HepG2 (cell line): ENCODE measurements around the gene MVP. TPM values are rescaled to one million over a fixed set of nuclear protein-coding genes. Genes with fewer than 3 reads are reported as not detected.
A peak's percentile ranks its signal among the peaks of the same experiment; 100 is the strongest.

ENCODE experiments used
- ATAC-seq: fragments of 200-7000 bp; cut with Tn5 transposase; 3 replicates; pipeline ENCODE4 v1.9.1; 2020; ENCODE audit warnings: mild to moderate bottlenecking, moderate library complexity
- BruUV-seq: library from RNA; stranded (reverse); fragments of 400-500 nt; replicated peaks from 2 replicates; lab custom pipeline; 2021; lab: Mats Ljungman, UMichigan
- CTCF ChIA-PET: fragments of 300-600 bp; formaldehyde crosslinking; extraction: SDS; loops from one replicate; lab custom pipeline; 2021; ENCODE audit warnings: low total read pairs, inconsistent platforms, low intra/inter-chr PET ratio; lab: Yijun Ruan, JAX
- POLR2A ChIA-PET: fragments of 350-600 bp; sonication (Branson Sonifier 250); formaldehyde crosslinking; loops from one replicate; lab custom pipeline; 2020; ENCODE audit warnings: antibody characterized with exemption, inconsistent platforms; lab: Yijun Ruan, JAX
- DNase-seq: peaks from one replicate; pipeline ENCODE4 v3.0.0-alpha.2; 2015; ENCODE audit warnings: low spot score
- FAIRE-seq: peaks from 3 replicates; lab custom pipeline; 2011; peaks lifted over from hg19 to GRCh38; lab: Jason Lieb, UNC
- H2AFZ ChIP-seq: one replicate; pipeline ENCODE4 v1.6.1; 2011; ENCODE audit warnings: low read length, inconsistent platforms
- H3K27ac ChIP-seq: fragments of 300-600 bp; 3 replicates; pipeline ENCODE4 v1.8.0; 2011; ENCODE audit warnings: mixed run types, mild to moderate bottlenecking, mixed read lengths, low read length, inconsistent platforms; ENCODE audit not compliant: insufficient read depth; ENCODE audit errors: extremely low read length
- H3K27me3 ChIP-seq, 2 experiments: fragments of 200-600 bp in 1 of 2; 2 replicates in 1 of 2; 3 replicates in 1 of 2; pipeline versions ENCODE4 v1.6.0 to v1.8.0; 2011; ENCODE audit warnings: low read length in 2 of 2, mild to moderate bottlenecking in 2 of 2, moderate library complexity in 2 of 2, inconsistent platforms in 1 of 2; ENCODE audit not compliant: insufficient read depth in 2 of 2, control insufficient read depth in 1 of 2
- H3K36me3 ChIP-seq, 2 experiments: fragments of 200-600 bp in 1 of 2; replicated peaks in 1 of 2; 2 replicates in 1 of 2; 3 replicates in 1 of 2; pipeline versions ENCODE4 v1.5.1 to v1.8.0; 2011; ENCODE audit warnings: low read length in 2 of 2, inconsistent platforms in 1 of 2; ENCODE audit not compliant: insufficient read depth in 2 of 2, control insufficient read depth in 1 of 2
- H3K4me1 ChIP-seq: 2 replicates; pipeline ENCODE4 v1.5.1; 2012; ENCODE audit warnings: low read length, inconsistent platforms; ENCODE audit not compliant: insufficient read depth
- H3K4me2 ChIP-seq: 2 replicates; pipeline ENCODE4 v1.6.0; 2011; ENCODE audit warnings: low read depth, low read length, inconsistent platforms
- H3K4me3 ChIP-seq, 3 experiments: fragments of 200-600 bp in 1 of 3; sonication (generic), shearing (Covaris generic) in 1 of 3; replicated peaks in 1 of 3; 2 replicates each; pipeline ENCODE4 v1.5.1; 2011 to 2016; ENCODE audit warnings: low read length in 3 of 3, inconsistent platforms in 2 of 3, low read depth in 2 of 3, mild to moderate bottlenecking in 2 of 3, control low read depth in 1 of 3, mixed read lengths in 1 of 3; ENCODE audit not compliant: insufficient read depth in 1 of 3
- H3K79me2 ChIP-seq: one replicate; pipeline ENCODE4 v1.6.1; 2011; ENCODE audit warnings: low read length, inconsistent platforms; ENCODE audit not compliant: insufficient read depth
- H3K9ac ChIP-seq: 2 replicates; pipeline ENCODE4 v1.6.0; 2011; ENCODE audit warnings: mild to moderate bottlenecking, low read depth, low read length, inconsistent platforms; ENCODE audit not compliant: insufficient read depth
- H3K9me3 ChIP-seq: 2 replicates; pipeline ENCODE4 v1.5.1; 2012; ENCODE audit warnings: mild to moderate bottlenecking, low read length
- H4K20me1 ChIP-seq: 2 replicates; pipeline ENCODE4 v1.6.0; 2011; ENCODE audit warnings: inconsistent platforms, mild to moderate bottlenecking, low read length, moderate library complexity; ENCODE audit not compliant: insufficient read depth
- CTCF ChIP-seq: sonication (generic); formaldehyde crosslinking; IDR thresholded peaks from 2 replicates; pipeline ENCODE4 v1.5.0; 2020; ENCODE audit warnings: mild to moderate bottlenecking, missing genetic modification reagents, moderate library complexity
- GLI4 ChIP-seq: sonication (generic); formaldehyde crosslinking; IDR thresholded peaks from 2 replicates; pipeline ENCODE4 v1.5.1; 2020; ENCODE audit warnings: missing genetic modification reagents, mild to moderate bottlenecking, moderate library complexity, borderline replicate concordance
- HBP1 ChIP-seq: IDR thresholded peaks from 2 replicates; pipeline ENCODE4 v1.6.1; 2016; ENCODE audit warnings: low read depth, control low read depth
- IRF2 ChIP-seq: IDR thresholded peaks from 2 replicates; pipeline ENCODE4 v1.6.1; 2018; ENCODE audit warnings: missing genetic modification reagents, missing compliant biosample characterization
- JUN ChIP-seq: sonication (generic); formaldehyde crosslinking; IDR thresholded peaks from 2 replicates; pipeline ENCODE4 v1.4.0; 2020; ENCODE audit warnings: mild to moderate bottlenecking, missing genetic modification reagents
- PCBP1 ChIP-seq: fragments of 200-400 bp; formaldehyde crosslinking; IDR thresholded peaks from 2 replicates; pipeline ENCODE4 v1.6.1; 2017; ENCODE audit warnings: mild to moderate bottlenecking, low read depth, low read length, borderline replicate concordance
- PLRG1 ChIP-seq: fragments of 450-650 bp; conservative IDR thresholded peaks from 2 replicates; pipeline ENCODE4 v1.6.1; 2016
- TARDBP ChIP-seq: sonication (generic); formaldehyde crosslinking; IDR thresholded peaks from 2 replicates; pipeline ENCODE4 v1.8.0; 2022; ENCODE audit warnings: mild to moderate bottlenecking, missing genetic modification reagents
- ZNF160 ChIP-seq: sonication (generic); formaldehyde crosslinking; IDR thresholded peaks from 2 replicates; pipeline ENCODE4 v1.8.0; 2022; ENCODE audit warnings: mild to moderate bottlenecking, inconsistent platforms, missing genetic modification reagents
- ZNF329 ChIP-seq: sonication (generic); formaldehyde crosslinking; IDR thresholded peaks from 2 replicates; pipeline ENCODE4 v1.9.0; 2021; ENCODE audit warnings: low read depth, mild to moderate bottlenecking, missing genetic modification reagents
- ZNF33A ChIP-seq: sonication (generic); formaldehyde crosslinking; IDR thresholded peaks from 2 replicates; pipeline ENCODE4 v1.5.1; 2020; ENCODE audit warnings: missing genetic modification reagents, mild to moderate bottlenecking, moderate library complexity, borderline replicate concordance
- ZNF414 ChIP-seq: sonication (generic); formaldehyde crosslinking; IDR thresholded peaks from 2 replicates; pipeline ENCODE4 v1.5.0; 2020; ENCODE audit warnings: missing genetic modification reagents
- ZNF746 ChIP-seq: sonication (generic); formaldehyde crosslinking; IDR thresholded peaks from 2 replicates; pipeline ENCODE4 v1.8.0; 2022; ENCODE audit warnings: mild to moderate bottlenecking, missing genetic modification reagents
- ZSCAN20 ChIP-seq: sonication (generic); formaldehyde crosslinking; IDR thresholded peaks from 2 replicates; pipeline ENCODE4 v1.4.0; 2020; ENCODE audit warnings: missing genetic modification reagents, mild to moderate bottlenecking, borderline replicate concordance
- WGBS: methylation state at CpG from one replicate; pipeline ENCODE4 v1.1.6; 2017; ENCODE audit warnings: low lambda C conversion rate; 5-methylcytosine and 5-hydroxymethylcytosine counted together
- in situ Hi-C: cut with HindIII; loops from 2 replicates; pipeline ENCODE4 v1.10.0; 2017; ENCODE audit warnings: low pct_unique_long_range_greater_than_20kb; ENCODE audit not compliant: extremely low pct_ligation_motif_present
- intact Hi-C: fragments of 100-400 bp; cut with micrococcal nuclease; formaldehyde crosslinking; loops from one replicate; pipeline ENCODE4 v1.10.0; 2022; ENCODE audit not compliant: unreplicated experiment
- polyA plus RNA-seq, 8 experiments: library from polyadenylated mRNA; depleted of rRNA in 3 of 8; stranded (reverse) in 7 of 8; unstranded in 1 of 8; fragments of >200 nt; fragmentation: Illumina TruSeq in 4 of 8; extraction: Trizol in 4 of 8; gene quantifications; 2 replicates each; pipeline versions ENCODE4 v1.2.1 to v1.2.3, GENCODE V29; 2011 to 2016; ENCODE audit warnings: low read depth in 4 of 8, missing spikeins in 1 of 8, mixed read lengths in 1 of 8; ENCODE audit not compliant: insufficient read depth in 1 of 8
- total RNA-seq, 5 experiments: library from RNA; depleted of rRNA; stranded (reverse); fragments of >200 nt; fragmentation: Illumina TruSeq; extraction: Trizol; gene quantifications; 2 replicates each; pipeline ENCODE4 v1.2.3, GENCODE V29; 2016; ENCODE audit warnings: low read depth in 1 of 5

MVP gene
- total and polyA plus RNA-seq, 2 of the 13 experiments (the other 11 are each of a cell fraction or from before 2014, with no cell fraction given) = 22.9 to 43.5 TPM

GRCh38 chr16:29804455-29805231 is 15.6 kb upstream of the MVP start (continued):
- TF ChIP-seq ZNF414 (CRISPR knock-in tag) (peak; percentile 84), TARDBP (0 out of 2 replicates have a peak, but pooled peaks have one; percentile 37), ZNF33A (0 out of 2 replicates have a peak, but pooled peaks have one; percentile 14), ZNF329 (CRISPR knock-in tag) (peak; percentile 44; the same call in 1 of the 2 replicates), PCBP1 (peak; percentile 67; the same call in 1 of the 2 replicates)

- Histone ChIP-seq H3K79me2 (peaks cover 22% of the 10 kb centered on the region), H2AFZ (no peak overlapping the region), H3K9me3 (no peaks in the 10 kb centered on the region), H3K9ac (peak overlapping the region; percentile 88), H3K4me2 (peak overlapping the region; percentile 95), H3K36me3 (peaks cover 18 to 55% of the 10 kb centered on the region in 2 experiments), H3K4me1 (peaks cover 49% of the 10 kb centered on the region), H3K27me3 (no peaks in the 10 kb centered on the region), H4K20me1 (peaks cover 17% of the 10 kb centered on the region; the same call in 1 of the 2 replicates), H3K27ac (peak overlapping the region; percentile 88), H3K4me3 (peak overlapping the region; percentile 59 to 85 (median 77))
- in situ Hi-C loops = loop anchor here (25.0 kb wide), 1 partner anchor 857 kb away; the partner anchor contains the start of genes FBRS and PRR14
- ChIA-PET CTCF (no interaction called here), POLR2A (interaction anchor here (0.6 to 3.8 kb wide), 18 partner anchors 10 to 260 kb away, joined by 3 to 80 read pairs (median 4); partner anchors contain the start of genes ALDOA, ASPHD1, KIF22 and MVP)
- WGBS = 2% methylated on average over 56 of the region's 103 CpGs
- intact Hi-C loops = loop anchor here (1.0 kb wide), 1 partner anchor 15 kb away; the partner anchor contains the start of gene KIF22
- DNase-seq = peak; percentile 97
- FAIRE-seq = peak; percentile 78
- ATAC-seq = peak; percentile 78
- no TSS peak for BruUV-seq
- TF ChIP-seq ZNF414 (CRISPR knock-in tag) (peak; percentile 80), CTCF (CRISPR knock-in tag) (peak; percentile 36), PLRG1 (no peak), JUN (CRISPR knock-in tag) (peak; percentile 30; the same call in 1 of the 2 replicates), ZNF746 (CRISPR knock-in tag) (peak; percentile 100), IRF2 (peak; percentile 98), HBP1 (CRISPR knock-in tag) (peak; percentile 90; the same call in 1 of the 2 replicates), ZSCAN20 (CRISPR knock-in tag) (0 out of 2 replicates have a peak, but pooled peaks have one; percentile 47), GLI4 (peak; percentile 90; the same call in 1 of the 2 replicates), ZNF160 (peak; percentile 61; the same call in 1 of the 2 replicates)
Measured at GRCh38 chr16:29805232-29806098, 14.8 kb upstream of the MVP start.
